Activated naive CD8-positive, alpha-beta T cell (primary cell): Measurements from ENCODE around the gene SYNE3.

Experiments
- H3K27ac Mint-ChIP-seq: one replicate; pipeline ENCODE4 v1.8.0; 2021; ENCODE audit warnings: mixed read lengths
- H3K27me3 Mint-ChIP-seq: one replicate; pipeline ENCODE4 v1.8.0; 2021; ENCODE audit warnings: mixed read lengths
- H3K36me3 Mint-ChIP-seq: one replicate; pipeline ENCODE4 v1.8.0; 2021; ENCODE audit warnings: mixed read lengths
- H3K4me1 Mint-ChIP-seq: one replicate; pipeline ENCODE4 v1.8.0; 2021; ENCODE audit warnings: low read depth, mixed read lengths
- H3K4me3 Mint-ChIP-seq: one replicate; pipeline ENCODE4 v1.8.0; 2021; ENCODE audit warnings: mild to moderate bottlenecking, mixed read lengths
- H3K9me3 Mint-ChIP-seq: one replicate; pipeline ENCODE4 v1.8.0; 2021; ENCODE audit warnings: low read depth, mixed read lengths

The SYNE3 gene

DNA sequence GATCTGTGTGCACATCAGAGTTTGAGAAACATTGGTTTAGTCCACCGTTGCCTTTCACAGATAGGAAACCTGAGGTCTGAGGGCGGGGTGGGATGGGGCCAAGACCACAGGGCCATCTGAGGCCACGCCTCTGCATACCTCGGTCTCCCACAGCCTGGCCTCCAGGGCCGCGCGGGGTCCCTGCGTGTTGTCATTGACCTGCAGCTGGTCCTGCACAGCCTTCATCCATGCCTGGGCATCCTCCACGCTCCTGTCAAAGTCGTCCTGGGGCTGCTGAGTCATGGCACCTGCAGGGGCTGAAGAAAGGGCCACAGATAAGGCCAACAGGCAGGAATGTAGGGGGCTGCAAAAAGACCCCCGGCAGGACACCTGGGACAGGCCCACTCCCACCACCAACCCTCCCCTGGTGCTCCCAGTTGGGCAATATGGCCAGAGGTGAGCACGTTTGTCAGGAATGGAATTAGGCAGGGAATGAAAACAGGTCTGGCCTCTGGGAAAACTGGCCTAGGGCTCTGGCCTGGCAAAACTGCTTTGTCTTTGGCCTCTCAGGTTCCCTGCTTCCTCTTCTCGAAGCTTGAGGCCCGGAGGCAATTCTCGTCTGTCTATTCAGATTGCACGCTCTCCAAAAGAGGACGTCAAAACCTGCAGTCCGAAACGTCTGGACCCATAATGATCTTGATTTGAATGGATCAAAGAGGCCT, 40.8 kb downstream of the SYNE3 start:
- Mint-ChIP-seq H3K4me1 (peaks cover 50% of the 10 kb centered on the region), H3K27me3 (no peaks in the 10 kb centered on the region), H3K4me3 (no peak overlapping the region), H3K9me3 (no peaks in the 10 kb centered on the region), H3K27ac (no peak overlapping the region), H3K36me3 (peaks cover 8% of the 10 kb centered on the region)

DNA sequence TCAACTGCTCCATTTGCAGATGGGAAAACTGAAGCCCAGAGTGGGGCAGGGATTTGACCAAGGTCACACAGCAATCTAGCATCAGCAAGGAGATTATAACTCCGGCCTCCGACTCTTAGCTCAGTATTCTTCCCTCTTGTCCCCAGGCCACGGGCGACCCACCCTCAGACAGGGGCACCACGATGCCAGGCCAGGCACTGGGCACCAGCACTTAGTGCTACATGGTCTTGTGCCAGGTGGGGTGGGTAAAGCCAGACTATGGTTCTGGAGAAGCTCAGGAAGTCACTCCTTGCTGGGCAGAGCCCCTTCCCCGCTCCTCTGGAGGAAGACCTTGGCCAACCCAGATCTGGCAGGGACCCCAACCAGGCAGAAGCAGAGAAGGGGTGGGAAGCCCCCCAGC, 41.5 kb downstream of the SYNE3 start:
- H3K27ac Mint-ChIP-seq: no peak overlapping the region
- H3K27me3 Mint-ChIP-seq: no peaks in the 10 kb centered on the region
- H3K9me3 Mint-ChIP-seq: no peaks in the 10 kb centered on the region
- H3K4me3 Mint-ChIP-seq: no peak overlapping the region
- peaks cover 45% of the 10 kb centered on the region for H3K4me1 Mint-ChIP-seq
- peaks cover 10% of the 10 kb centered on the region for H3K36me3 Mint-ChIP-seq

DNA sequence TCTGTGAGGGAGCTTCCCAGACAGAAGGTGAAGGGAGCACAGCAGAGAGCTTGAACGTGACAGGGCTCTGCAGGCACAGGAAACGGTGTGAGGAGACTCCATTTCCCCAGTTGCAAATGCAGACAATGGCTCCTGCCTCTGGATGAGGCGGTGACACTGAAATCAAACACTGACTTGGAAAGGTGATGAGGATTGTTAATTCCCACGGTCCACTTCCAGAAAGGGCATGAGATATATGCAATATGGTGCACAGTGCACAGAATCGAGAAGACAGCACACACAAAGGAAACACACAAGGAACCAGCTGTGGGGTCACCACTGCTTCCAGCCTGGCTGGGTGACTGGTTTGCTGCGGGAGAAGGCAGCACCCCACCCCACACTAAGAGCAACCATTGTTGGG, 42.0 kb downstream of the SYNE3 start:
- peaks cover 12% of the 10 kb centered on the region for H3K36me3 Mint-ChIP-seq
- H3K27me3 Mint-ChIP-seq: no peaks in the 10 kb centered on the region
- no peak overlapping the region for H3K4me3 Mint-ChIP-seq
- H3K4me1 Mint-ChIP-seq: peaks cover 46% of the 10 kb centered on the region
- H3K9me3 Mint-ChIP-seq: no peaks in the 10 kb centered on the region
- no peak overlapping the region for H3K27ac Mint-ChIP-seq

DNA sequence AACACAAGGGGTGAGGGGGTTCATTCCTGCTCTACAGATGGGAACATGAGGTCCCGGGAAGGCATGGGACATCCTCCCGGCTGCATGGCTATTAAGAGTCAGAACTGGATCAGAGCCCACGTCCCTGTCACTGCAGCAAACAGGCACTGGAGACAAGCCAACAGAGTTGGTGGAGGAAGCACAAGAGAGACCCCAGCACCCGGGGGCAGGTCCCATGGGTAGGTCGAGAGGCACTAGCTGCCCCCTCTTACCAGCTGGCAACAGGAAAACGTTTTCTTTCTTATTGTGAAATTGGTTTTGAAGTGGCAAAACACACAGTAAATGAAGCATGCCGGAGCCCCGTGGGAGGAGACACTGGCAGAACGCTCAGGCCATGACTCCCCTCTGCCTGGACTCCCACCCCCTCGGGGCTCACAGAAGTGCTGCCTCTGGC, 43.6 kb downstream of the SYNE3 start:
- H3K4me1 Mint-ChIP-seq: peaks cover 42% of the 10 kb centered on the region
- peaks cover 14% of the 10 kb centered on the region for H3K36me3 Mint-ChIP-seq
- peak overlapping the region; percentile 20 for H3K4me3 Mint-ChIP-seq

DNA sequence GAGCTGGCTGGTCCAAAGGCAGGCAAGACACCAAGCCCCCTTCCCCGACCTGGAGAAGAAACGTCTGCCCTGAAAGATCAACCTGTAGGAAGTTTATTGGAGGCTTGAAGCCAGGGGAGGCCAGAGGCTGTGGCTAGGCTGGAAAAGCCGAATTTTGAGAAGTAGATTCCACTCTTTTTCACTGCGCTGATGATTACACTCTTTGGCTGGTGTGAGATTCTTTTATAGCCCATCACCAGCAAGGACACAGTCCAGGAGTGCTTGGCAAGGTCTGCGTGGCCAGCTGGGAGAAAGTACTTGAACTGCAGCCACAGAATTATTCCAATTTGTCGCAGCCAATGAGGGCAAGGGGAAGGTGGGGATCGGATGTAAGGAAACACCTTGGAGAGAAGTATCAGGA, 45.0 kb downstream of the SYNE3 start:
- Mint-ChIP-seq H3K27ac (no peak overlapping the region), H3K9me3 (no peaks in the 10 kb centered on the region), H3K4me3 (no peak overlapping the region), H3K36me3 (peaks cover 14% of the 10 kb centered on the region), H3K27me3 (no peaks in the 10 kb centered on the region), H3K4me1 (peaks cover 43% of the 10 kb centered on the region)

More for the DNA sequence above, 43.6 kb downstream of the SYNE3 start:
- H3K27me3 Mint-ChIP-seq: no peaks in the 10 kb centered on the region
- H3K9me3 Mint-ChIP-seq: no peaks in the 10 kb centered on the region
- peak overlapping the region; percentile 24 for H3K27ac Mint-ChIP-seq

DNA sequence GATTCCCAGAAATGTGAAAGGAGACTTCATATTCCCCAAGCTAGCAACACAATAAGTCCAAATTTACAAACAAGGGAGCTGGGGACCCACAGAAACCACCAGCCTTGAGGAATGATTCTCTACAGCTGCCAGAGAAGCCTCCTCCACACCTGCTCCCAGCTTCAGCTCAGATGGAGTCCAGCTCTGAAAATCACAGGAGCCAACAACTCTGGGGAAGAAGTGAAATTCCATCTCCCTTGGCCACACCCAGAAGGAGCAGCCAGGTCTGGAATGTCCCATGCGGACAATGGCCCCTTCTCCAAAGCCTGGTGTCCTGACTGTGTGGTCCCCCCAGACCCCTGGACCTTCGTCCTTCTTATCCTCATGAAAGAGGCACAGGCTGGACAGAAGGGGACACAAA, 45.4 kb downstream of the SYNE3 start:
- Mint-ChIP-seq H3K36me3 (peaks cover 14% of the 10 kb centered on the region), H3K4me1 (peaks cover 39% of the 10 kb centered on the region), H3K27me3 (no peaks in the 10 kb centered on the region), H3K4me3 (no peak overlapping the region), H3K9me3 (no peaks in the 10 kb centered on the region), H3K27ac (no peak overlapping the region)

DNA sequence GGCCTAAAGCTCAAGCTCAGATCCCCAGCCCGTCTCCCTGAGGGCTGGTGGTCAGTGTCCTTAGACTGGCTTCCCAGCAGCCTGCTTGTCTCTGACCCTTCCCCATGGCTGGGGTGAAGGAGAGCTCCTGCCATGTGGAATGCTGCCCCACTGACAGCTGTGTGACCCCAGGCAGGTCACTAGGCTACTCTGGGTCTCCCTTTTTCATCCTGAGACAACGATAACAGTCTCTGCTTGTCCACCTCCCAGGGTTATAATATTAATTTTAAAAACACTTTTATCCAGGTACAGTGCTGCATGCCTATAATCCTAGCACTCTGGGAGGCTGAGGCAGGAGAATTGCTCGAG, 47.3 kb downstream of the SYNE3 start:
- peaks cover 15% of the 10 kb centered on the region for H3K36me3 Mint-ChIP-seq
- H3K4me3 Mint-ChIP-seq: no peak overlapping the region
- H3K9me3 Mint-ChIP-seq: no peaks in the 10 kb centered on the region
- H3K27me3 Mint-ChIP-seq: no peaks in the 10 kb centered on the region
- H3K4me1 Mint-ChIP-seq: peaks cover 52% of the 10 kb centered on the region
- peak overlapping the region; percentile 76 for H3K27ac Mint-ChIP-seq

DNA sequence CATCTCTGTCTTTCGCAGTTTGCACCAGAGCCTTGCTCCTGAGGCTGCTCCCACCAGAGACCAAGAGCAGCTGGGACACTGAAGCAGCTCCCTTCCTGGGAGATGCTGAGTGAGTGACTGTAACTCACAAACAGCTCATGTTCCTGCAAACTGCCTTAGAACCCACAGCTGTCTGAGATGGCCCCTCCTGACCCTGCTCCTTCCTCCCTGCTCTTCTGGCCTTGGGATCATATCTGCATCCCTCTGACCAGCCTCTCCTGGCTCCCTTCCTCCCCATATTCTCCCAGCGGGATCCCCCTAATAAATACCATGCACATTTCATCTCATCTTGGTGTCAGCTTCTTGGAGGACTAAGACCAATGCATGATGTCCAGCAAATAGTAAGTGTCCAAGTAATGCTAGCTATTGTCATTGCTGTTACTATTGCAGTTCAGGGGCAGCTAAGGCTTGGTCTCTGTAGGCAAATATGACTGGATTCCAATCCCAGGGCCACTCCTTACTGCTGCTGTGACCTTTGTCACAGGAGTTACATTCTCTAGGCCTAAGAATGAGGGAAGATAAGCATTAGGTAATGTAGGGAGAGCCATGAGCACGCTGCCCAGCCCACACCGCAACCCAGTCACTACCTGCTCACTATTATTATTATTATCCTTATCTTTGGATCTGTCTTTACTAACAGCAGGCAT, 47.9 kb downstream of the SYNE3 start:
- no peaks in the 10 kb centered on the region for H3K27me3 Mint-ChIP-seq
- H3K4me3 Mint-ChIP-seq: no peak overlapping the region
- peak overlapping the region; percentile 76 for H3K27ac Mint-ChIP-seq
- H3K4me1 Mint-ChIP-seq: peaks cover 52% of the 10 kb centered on the region
- H3K36me3 Mint-ChIP-seq: peaks cover 13% of the 10 kb centered on the region
- no peaks in the 10 kb centered on the region for H3K9me3 Mint-ChIP-seq

DNA sequence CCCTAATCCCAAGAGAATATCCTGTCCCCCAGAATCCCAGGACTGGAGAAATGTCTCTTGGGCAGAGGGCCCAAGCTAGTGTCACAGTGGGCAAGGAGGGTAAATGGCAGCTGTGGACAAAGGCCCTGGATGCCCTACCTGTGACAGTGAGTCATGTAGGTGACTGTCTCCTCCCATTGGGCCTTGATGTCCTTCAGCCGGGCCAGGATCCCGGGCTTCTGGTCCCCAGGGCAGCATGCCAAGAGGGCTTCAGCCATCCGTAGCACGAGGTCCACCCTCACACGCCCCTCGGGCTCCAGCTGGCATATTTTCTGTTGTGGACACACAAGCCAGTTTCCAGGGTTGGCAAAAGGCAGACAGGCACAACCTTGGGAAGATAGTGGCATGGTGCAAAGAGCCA, 48.8 kb downstream of the SYNE3 start:
- Mint-ChIP-seq H3K27me3 (no peaks in the 10 kb centered on the region), H3K9me3 (no peaks in the 10 kb centered on the region), H3K4me1 (peaks cover 53% of the 10 kb centered on the region), H3K36me3 (peaks cover 13% of the 10 kb centered on the region), H3K27ac (peak overlapping the region; percentile 81), H3K4me3 (no peak overlapping the region)

DNA sequence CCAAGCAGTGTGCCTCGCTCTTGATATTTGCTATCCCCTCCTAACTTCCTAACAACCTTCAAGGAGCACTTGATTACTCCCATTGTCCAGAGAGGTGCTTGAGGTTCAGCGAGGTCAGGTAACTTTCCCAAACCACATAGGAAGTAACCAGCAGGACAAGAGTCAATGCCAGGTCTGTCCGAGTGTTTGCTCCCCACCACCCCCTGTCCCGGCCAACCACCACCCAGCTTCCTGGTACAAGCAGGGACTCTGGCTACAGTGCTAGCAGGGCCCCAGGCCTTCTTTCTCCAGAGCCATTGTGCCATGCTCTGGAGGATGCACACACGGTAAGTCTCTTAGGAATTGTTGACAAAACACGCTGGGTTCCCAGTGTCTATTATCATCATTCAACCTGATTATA, 49.2 kb downstream of the SYNE3 start:
- Mint-ChIP-seq H3K4me1 (peaks cover 54% of the 10 kb centered on the region), H3K9me3 (no peaks in the 10 kb centered on the region), H3K27ac (peak overlapping the region; percentile 81), H3K27me3 (no peaks in the 10 kb centered on the region), H3K4me3 (no peak overlapping the region), H3K36me3 (peaks cover 13% of the 10 kb centered on the region)
